ENCODE data around the gene PTPRG. TPM values are rescaled to one million over a fixed set of nuclear protein-coding genes. Genes with fewer than 3 reads are reported as not detected.

PTPRG gene
- total RNA-seq, 4 donors from 2014 or later, result 11.0 to 18.5 (median 14.9) TPM

DNA sequence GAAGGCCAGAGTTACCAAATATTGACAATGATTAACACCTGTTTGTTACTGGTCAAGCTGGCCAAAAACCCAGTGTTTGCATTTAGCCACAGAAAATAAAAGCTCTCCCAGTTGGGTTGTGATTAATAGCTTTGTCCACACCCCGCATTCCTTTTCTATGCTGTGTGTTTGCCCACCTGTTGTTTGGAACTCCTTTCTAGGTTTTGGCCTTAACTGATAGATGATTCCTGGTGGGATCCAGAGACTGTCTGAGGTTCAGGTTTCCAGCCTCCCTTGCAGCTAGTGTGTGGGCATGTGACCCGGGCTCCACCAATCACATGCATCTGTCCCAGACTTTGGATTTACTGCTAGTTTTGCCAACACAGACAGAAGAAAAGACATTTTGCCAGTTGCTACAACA lies 83.8 kb downstream of the PTPRG start:
- no peaks in the 10 kb centered on the region for H3K27me3 ChIP-seq
- DNase-seq (ENCODE audit: low spot score in 2 of 2), result no peak
- WGBS, result 94% methylated on average over 2 of the region's 2 CpGs
- H3K36me3 ChIP-seq, result no peaks in the 10 kb centered on the region
- no peaks in the 10 kb centered on the region for H3K9me3 ChIP-seq
- no peak overlapping the region for H3K27ac ChIP-seq
- H3K4me3 ChIP-seq, result no peak overlapping the region
- peaks cover 3% of the 10 kb centered on the region for H3K4me1 ChIP-seq
- TF ChIP-seq, protein P1, sequence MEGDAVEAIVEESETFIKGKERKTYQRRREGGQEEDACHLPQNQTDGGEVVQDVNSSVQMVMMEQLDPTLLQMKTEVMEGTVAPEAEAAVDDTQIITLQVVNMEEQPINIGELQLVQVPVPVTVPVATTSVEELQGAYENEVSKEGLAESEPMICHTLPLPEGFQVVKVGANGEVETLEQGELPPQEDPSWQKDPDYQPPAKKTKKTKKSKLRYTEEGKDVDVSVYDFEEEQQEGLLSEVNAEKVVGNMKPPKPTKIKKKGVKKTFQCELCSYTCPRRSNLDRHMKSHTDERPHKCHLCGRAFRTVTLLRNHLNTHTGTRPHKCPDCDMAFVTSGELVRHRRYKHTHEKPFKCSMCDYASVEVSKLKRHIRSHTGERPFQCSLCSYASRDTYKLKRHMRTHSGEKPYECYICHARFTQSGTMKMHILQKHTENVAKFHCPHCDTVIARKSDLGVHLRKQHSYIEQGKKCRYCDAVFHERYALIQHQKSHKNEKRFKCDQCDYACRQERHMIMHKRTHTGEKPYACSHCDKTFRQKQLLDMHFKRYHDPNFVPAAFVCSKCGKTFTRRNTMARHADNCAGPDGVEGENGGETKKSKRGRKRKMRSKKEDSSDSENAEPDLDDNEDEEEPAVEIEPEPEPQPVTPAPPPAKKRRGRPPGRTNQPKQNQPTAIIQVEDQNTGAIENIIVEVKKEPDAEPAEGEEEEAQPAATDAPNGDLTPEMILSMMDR (IDR thresholded peaks at IDR 0.05), result no peak

DNA sequence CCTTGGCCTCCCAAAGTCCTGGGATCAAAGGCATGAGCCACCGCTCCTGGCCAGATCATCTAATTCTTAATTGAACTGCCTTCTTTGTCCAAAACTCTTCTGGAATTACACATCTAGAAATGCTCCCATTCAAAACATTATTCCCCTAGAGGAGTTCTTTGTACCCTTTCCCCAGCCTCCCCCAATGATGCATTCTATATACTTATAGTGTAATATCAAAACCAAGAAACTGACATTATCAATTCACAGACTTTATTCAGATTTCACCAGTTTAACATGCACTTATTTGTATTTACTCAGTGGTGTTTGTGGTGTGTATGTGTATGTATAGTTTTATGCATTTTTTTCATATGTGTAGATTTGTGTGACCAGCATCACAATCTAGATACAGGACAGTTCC lies 85.0 kb downstream of the PTPRG start:
- H3K27ac ChIP-seq, result no peak overlapping the region
- 100% methylated on average over 1 of the region's 1 CpG for WGBS
- no peak for DNase-seq (ENCODE audit: low spot score in 2 of 2)
- peaks cover 8% of the 10 kb centered on the region for H3K4me1 ChIP-seq
- TF ChIP-seq, protein P1 (IDR thresholded peaks at IDR 0.05), result no peak
- TF ChIP-seq POLR2A (IDR thresholded peaks at IDR 0.05), result no peak
- no peak for TF ChIP-seq EP300 (IDR thresholded peaks at IDR 0.05)
- no peak overlapping the region for H3K4me3 ChIP-seq
- no peaks in the 10 kb centered on the region for H3K9me3 ChIP-seq
- no peaks in the 10 kb centered on the region for H3K36me3 ChIP-seq
- no peaks in the 10 kb centered on the region for H3K27me3 ChIP-seq

GRCh38 chr3:61646851-61647525 lies 85.6 kb downstream of the PTPRG start:
- TF ChIP-seq POLR2A (IDR thresholded peaks at IDR 0.05) (no peak), POLR2AphosphoS5 (IDR thresholded peaks at IDR 0.05) (no peak), EP300 (IDR thresholded peaks at IDR 0.05) (no peak)
- TF ChIP-seq, protein P1 (IDR thresholded peaks at IDR 0.05), result no peak
- Histone ChIP-seq H3K27me3 (no peaks in the 10 kb centered on the region), H3K27ac (no peak overlapping the region), H3K4me1 (peaks cover 8% of the 10 kb centered on the region), H3K9me3 (no peaks in the 10 kb centered on the region), H3K4me3 (no peak overlapping the region), H3K36me3 (no peaks in the 10 kb centered on the region)
- WGBS, result 71% methylated on average over 7 of the region's 7 CpGs
- no peak for DNase-seq (ENCODE audit: low spot score in 2 of 2)

DNA sequence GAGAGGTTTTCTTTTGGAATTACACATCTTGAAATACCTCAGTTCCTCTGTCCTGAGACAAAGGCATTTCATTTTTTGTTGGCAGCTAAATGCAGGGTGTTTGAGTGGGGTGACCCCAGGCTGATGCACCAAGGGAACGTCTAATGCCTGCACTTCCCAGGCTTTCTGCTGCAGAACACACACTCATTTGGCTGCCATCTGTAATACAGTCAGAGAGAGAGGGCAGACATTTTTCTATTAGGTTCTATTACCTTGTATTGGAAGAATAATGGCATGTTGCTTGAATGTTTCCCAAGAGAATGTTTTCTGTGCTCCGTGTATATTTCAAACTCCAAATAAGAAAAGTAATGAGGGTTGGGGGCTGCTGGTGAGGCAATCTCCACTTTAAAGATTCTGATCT lies 87.1 kb downstream of the PTPRG start:
- Histone ChIP-seq H3K4me3 (no peak overlapping the region), H3K27me3 (no peaks in the 10 kb centered on the region), H3K9me3 (no peaks in the 10 kb centered on the region), H3K36me3 (no peaks in the 10 kb centered on the region), H3K4me1 (peaks cover 8% of the 10 kb centered on the region), H3K27ac (no peak overlapping the region)
- TF ChIP-seq POLR2A (IDR thresholded peaks at IDR 0.05) (no peak), EP300 (IDR thresholded peaks at IDR 0.05) (no peak), POLR2AphosphoS5 (IDR thresholded peaks at IDR 0.05) (no peak)
- TF ChIP-seq, protein P1 (IDR thresholded peaks at IDR 0.05), result no peak
- WGBS, result 68% methylated on average over 2 of the region's 2 CpGs
- no peak for DNase-seq (ENCODE audit: low spot score in 2 of 2)

- Histone ChIP-seq H3K9me3 (no peaks in the 10 kb centered on the region), H3K27ac (no peak overlapping the region), H3K36me3 (no peaks in the 10 kb centered on the region), H3K27me3 (no peaks in the 10 kb centered on the region), H3K4me1 (peaks cover 8% of the 10 kb centered on the region), H3K4me3 (no peak overlapping the region)
- TF ChIP-seq POLR2A (IDR thresholded peaks at IDR 0.05), result no peak
- TF ChIP-seq, protein P1 (IDR thresholded peaks at IDR 0.05), result no peak
- TF ChIP-seq EP300 (IDR thresholded peaks at IDR 0.05), result no peak
- TF ChIP-seq POLR2AphosphoS5 (IDR thresholded peaks at IDR 0.05), result no peak
- WGBS, result 58% methylated on average over 5 of the region's 5 CpGs
- no peak for DNase-seq (ENCODE audit: low spot score in 2 of 2)
Measured at GRCh38 chr3:61649381-61650170, 88.2 kb downstream of the PTPRG start.

Data from suprapubic skin (tissue), 4 donors.